ENCODE results near the gene GPR137C.
"Not testable (repeated sequence)": the region's sequence is repeated elsewhere in the genome, so short reads cannot be mapped to it uniquely, and the experiment has no call there.

The GPR137C gene

GRCh38 chr14:52558688-52559087, 6.1 kb downstream of the GPR137C start:
- in situ Hi-C loops (cut with MboI; ENCODE audit: low sequenced_read_pairs), result no loop called here

DNA sequence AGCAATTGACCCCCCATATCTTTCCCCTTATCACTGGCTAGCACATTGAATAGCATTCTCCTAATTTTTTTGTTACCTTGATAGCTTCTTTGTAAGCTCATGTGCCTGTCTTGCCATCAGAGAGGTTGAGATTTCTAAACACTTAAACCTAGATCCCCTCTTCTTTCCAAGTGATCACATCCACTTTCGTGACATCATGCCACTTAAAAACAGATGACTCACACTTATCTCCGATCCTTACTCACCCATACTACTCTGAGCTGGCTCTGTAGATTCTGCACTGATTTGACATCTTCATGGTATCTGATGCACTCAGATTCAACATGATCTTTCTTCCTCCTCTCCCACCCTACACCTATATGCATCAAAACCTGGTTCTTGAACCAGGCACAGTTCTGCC, 10.5 kb downstream of the GPR137C start:
- in situ Hi-C loops (cut with MboI; ENCODE audit: low sequenced_read_pairs), result no loop called here

DNA sequence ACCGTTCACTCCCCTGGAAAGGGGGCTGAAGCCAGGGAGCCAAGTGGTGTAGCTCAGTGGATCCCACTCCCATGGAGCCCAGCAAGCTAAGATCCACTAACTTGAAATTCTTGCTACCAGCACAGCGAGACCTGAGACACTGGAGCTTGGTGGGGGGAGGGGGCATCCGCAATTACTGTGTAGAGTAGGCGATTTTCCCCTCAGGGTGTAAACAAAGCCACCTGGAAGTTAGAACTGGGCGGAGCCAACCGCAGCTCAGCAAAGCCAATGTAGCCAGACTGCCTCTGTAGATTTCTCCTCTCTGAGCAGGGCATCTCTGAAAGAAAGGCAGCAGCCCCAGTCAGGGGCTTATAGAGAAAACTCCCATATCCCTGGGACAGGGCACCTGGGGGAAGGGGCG, 15.8 kb downstream of the GPR137C start:
- in situ Hi-C loops (cut with MboI; ENCODE audit: low sequenced_read_pairs), result not testable (repeated sequence)

DNA sequence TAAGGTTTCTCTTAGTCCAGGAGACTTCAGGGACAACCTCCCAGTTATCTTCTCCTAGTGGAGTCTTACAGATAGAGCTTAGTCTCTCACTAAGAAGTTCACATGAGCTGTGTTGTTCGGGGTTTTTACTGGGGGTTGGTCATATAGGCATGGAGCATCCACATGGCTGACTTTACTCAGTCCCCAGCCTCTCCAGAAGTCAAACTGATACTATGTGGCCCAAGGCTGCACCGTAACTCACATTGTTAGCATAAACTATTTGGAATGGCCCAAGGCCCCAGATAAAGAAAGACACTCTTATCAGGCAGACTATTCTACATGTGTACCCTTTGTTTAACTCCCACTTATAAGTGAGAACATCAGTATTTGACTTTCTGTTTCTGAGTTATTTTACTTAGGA, 23.2 kb downstream of the GPR137C start:
- in situ Hi-C loops (cut with MboI; ENCODE audit: low sequenced_read_pairs), result no loop called here

DNA sequence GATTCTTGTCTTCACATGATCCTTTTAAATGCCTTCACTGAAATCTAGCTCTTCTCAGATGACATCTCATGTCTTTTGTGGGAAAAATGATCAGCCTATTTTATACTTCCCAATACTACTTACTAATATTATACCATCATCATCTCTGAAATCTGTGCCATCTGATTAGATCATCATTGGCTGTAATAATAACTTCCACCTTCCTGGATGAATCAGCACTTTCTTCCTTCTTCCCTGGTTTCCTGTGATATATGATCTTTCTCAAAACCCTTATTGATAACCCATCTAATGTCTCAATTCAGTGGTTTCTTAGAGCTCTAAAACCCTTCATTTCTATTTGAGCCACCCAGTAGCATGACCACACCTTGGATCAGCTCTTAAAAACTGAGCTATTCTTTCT, 30.9 kb downstream of the GPR137C start:
- in situ Hi-C loops (cut with MboI; ENCODE audit: low sequenced_read_pairs), result no loop called here

DNA sequence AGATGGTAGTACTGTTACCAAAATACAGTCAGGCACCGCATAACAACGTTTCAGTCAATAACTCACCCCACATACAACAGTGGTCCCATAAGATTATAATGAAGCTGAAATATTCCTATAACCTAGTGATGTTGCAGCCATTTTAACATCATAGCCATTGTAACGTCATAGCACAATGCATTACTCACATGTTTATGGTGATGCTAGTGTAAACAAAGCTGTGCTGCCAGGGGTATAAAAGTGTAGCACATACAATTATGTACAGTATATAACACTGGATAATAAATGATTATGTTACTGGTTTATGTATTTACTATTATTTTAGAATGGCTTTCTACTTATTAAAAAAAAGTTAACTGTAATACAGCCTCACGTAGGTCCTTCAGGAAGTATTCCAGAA, 37.0 kb downstream of the GPR137C start:
- in situ Hi-C loops (cut with MboI; ENCODE audit: low sequenced_read_pairs), result no loop called here

GRCh38 chr14:52590318-52590717, 37.7 kb downstream of the GPR137C start:
- in situ Hi-C loops (cut with MboI; ENCODE audit: low sequenced_read_pairs), result no loop called here

DNA sequence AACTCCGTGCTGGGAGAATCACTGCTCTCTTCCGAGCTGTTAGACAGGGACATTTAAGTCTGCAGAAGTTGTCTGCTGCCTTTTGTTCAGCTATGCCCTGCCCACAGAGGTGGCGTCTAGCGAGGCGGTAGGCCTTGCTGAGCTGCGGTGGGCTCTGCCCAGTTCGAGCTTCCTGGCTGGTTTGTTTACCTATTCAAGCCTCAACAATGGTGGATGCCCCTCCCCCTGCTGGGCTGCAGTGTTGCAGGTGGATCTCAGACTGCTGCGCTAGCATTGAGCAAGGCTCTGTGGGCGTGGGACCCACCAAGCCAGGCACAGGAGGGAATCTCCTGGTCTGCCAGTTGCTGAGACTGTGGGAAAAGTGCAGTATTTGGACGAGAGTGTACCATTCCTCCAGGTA, 43.7 kb downstream of the GPR137C start:
- in situ Hi-C loops (cut with MboI; ENCODE audit: low sequenced_read_pairs), result no loop called here

DNA sequence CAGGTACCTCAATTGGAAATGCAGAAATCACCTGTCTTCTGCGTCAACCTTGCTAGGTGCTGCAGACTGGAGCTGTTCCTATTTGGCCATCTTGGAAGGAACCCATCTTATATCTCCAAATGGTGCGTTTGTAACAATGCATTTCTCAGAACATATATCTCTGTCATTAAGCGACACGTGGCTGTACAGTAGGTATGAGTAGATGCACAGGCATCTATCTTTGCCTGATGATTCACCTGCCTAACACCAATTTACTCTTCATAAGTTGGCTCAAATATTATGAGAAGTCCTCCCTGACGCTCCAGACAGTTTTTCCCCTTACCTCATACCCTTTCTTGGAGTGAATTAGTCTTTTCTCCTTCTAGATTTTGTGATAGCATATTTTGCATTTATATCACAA, 44.2 kb downstream of the GPR137C start:
- in situ Hi-C loops (cut with MboI; ENCODE audit: low sequenced_read_pairs), result no loop called here

DNA sequence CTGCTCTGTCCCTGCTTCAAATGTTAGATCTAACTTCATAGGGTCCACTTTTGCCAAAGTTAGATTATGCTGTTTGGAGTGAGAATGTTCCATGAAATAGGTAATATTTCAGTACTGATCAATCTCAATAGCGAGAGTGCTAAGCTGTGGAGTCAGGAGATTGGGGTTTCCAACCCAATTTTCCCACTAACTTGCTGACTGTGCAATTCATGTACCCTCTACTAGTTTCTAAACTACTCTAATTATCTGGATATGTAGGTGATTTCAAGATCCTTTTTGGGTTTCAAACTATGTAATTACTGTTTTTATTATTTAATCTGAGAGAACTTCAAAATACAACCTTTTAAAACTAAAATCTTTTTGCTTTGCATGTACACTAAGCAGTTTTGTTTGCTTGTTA, 45.9 kb downstream of the GPR137C start:
- in situ Hi-C loops (cut with MboI; ENCODE audit: low sequenced_read_pairs), result no loop called here

DNA sequence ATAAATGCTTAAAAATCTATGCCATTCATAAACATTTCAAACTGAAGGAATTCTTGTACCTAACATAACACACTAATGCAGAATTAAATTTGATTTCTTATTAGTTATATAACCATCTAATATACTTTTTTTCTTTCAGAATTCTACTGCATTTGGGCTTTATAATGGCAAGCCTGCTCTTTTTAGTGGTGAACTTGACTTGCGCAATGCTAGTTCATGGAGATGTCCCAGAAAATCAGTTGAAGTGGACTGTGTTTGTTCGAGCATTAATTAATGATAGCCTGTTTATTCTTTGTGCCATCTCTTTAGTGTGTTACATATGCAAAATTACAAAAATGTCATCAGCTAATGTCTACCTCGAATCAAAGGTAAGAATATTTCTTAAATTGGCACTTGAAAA, 47.3 kb downstream of the GPR137C start:
- in situ Hi-C loops (cut with MboI; ENCODE audit: low sequenced_read_pairs), result no loop called here

GRCh38 chr14:52602131-52602530, 49.5 kb downstream of the GPR137C start:
- in situ Hi-C loops (cut with MboI; ENCODE audit: low sequenced_read_pairs), result no loop called here

GRCh38 chr14:52607061-52607460, 54.4 kb downstream of the GPR137C start:
- in situ Hi-C loops (cut with MboI; ENCODE audit: low sequenced_read_pairs), result no loop called here

- in situ Hi-C loops (cut with MboI; ENCODE audit: low sequenced_read_pairs), result no loop called here
Measured at GRCh38 chr14:52609445-52610044, 56.9 kb downstream of the GPR137C start.

DNA sequence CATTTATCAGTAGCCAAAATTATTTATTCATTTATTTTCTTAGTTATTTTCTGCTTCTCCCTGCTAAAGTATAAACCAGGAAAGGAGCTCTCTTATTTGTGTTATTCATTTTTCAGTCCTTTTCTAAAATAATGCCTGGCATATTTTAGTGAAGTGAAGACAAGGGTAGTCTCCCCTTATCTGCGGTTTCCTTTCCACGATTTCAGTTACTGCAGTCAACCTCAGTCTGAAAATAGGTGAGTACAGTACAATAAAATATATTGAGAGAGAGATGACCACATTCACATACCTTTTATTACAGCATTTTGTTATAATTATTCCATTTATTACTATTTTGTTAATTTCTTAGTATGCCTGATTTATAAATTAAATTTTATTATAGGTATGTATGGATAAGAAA, 57.6 kb downstream of the GPR137C start:
- in situ Hi-C loops (cut with MboI; ENCODE audit: low sequenced_read_pairs), result no loop called here

DNA sequence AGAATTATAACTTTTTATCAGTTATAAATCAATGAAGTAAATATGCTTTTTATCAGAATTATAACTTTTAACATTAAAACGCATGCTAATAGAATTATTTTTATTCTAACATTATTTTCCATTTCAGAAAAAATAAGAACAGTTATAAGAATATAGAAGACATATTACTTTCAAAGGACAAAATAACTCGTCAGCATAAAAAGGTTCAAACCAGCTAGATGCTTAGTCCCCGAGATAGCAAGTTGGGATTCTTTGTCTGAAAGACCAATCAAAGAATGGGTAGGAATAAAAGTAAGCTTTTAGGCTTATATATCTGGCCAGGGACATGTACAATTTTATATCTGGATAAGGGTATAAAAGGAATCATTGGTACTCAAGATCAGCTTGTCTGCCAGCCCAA, 66.0 kb downstream of the GPR137C start:
- in situ Hi-C loops (cut with MboI; ENCODE audit: low sequenced_read_pairs), result no loop called here

GRCh38 chr14:52619687-52620086, 67.1 kb downstream of the GPR137C start:
- in situ Hi-C loops (cut with MboI; ENCODE audit: low sequenced_read_pairs), result no loop called here

GRCh38 chr14:52640137-52640536, 87.5 kb downstream of the GPR137C start:
- in situ Hi-C loops (cut with MboI; ENCODE audit: low sequenced_read_pairs), result no loop called here

GRCh38 chr14:52641745-52642144, 89.1 kb downstream of the GPR137C start:
- in situ Hi-C loops (cut with MboI; ENCODE audit: low sequenced_read_pairs), result no loop called here

DNA sequence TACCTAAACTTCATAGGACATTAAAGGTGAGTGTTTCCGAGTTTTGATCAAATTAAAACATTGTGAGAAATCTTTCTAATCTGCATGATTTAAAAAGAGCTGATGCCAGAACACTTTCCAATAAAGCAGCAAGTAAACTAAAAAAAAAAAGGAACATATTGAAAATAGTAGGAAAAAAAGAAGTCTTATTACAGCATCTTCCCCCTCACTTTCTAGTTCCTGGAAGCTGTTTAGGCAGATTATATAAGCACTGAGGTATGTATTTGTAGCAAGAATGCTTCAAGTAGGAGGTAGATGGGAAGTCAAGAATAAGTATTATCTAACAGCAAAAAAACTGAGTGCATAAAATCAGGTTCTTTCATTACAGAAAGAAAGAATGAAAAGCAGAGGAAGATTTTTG, 96.9 kb downstream of the GPR137C start:
- in situ Hi-C loops (cut with MboI; ENCODE audit: low sequenced_read_pairs), result no loop called here

DNA sequence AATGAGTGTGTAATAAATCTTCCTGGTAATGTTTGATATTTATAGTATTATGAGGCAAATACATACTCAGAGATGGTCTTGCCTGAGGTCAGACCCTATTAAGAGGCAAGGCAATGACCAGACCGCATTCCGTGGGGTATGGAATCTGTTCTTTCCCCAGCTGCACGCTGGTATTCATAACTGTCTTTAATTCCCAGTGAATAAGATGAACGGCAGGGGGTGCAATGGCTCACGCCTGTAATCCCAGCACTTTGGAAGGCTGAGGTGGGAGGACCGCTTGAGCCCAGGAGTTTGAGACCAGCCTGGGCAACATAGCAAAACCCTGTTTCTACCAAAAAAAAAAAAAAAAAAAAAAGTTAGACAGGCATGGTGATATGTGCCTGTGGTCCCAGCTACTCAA, 98.1 kb downstream of the GPR137C start:
- in situ Hi-C loops (cut with MboI; ENCODE audit: low sequenced_read_pairs), result no loop called here

DNA sequence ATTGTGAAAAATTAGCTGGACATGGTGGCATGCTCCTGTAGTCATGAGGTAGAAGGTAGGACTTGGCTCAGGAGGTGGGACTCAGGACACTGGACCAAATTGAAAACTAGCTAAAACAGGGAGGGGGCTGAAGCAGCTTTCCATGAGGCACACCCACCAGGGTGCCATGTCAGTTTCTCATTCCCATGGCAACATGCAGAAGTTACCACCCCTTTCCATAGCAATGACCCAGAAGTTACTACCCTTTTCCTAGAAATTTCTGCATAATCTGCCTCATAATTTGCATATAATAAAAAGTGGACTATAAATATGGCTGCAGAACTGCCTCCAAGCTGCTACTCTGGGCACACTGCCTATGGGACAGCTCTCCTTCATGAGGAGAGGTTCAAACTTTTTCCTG, 104.3 kb downstream of the GPR137C start:
- in situ Hi-C loops (cut with MboI; ENCODE audit: low sequenced_read_pairs), result no loop called here

DNA sequence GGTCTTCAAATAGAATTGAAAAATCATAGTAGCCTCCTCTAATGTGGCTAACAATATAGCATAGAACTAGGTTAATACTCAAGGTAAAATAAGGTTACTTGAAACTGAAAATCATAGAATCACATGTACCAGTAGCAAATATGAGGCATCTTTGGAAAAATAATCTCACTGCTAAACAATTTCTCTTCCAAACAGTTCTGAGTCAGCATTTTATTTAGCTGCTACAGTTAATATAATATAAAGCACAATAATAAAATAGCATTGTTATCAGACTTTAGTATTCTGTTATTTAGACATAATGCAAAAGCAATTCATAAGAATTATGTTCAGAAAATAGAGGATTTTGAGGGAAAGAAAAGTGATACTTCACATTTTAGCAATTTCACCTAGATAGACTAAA, 107.7 kb downstream of the GPR137C start:
- in situ Hi-C loops (cut with MboI; ENCODE audit: low sequenced_read_pairs), result no loop called here

DNA sequence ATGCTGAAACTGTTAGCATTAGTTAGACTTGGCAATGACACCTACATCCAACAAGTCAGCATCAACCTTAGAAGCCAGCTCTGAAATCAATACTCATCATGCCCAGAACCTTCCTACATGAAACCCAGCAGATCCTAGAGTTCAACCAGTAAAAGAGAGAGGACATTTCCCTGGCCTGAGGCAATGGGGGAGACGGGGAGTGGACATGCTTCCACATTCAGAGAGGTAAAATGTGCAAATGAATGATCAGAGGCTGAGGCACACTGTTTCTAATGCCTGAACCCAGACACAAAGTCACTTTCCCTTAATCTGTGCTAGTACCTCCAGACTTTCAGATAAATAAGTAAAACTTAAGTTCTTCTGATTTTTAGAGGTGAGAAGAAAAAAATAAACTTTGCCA, 108.2 kb downstream of the GPR137C start:
- in situ Hi-C loops (cut with MboI; ENCODE audit: low sequenced_read_pairs), result no loop called here

Measured in HL-60/S4 treated with retinoic acid at 250 ng/mL for 4 days and 3 days (cell line).